IMR-90 (cell line): ENCODE data around the gene TGM5. TPM values are rescaled to one million over a fixed set of nuclear protein-coding genes. Genes with fewer than 3 reads are reported as not detected.

Source experiments
- ATAC-seq: fragments of 200-7000 bp; cut with Tn5 transposase; 2 replicates; pipeline ENCODE4 v1.9.1; 2020; ENCODE audit warnings: low read depth, mild to moderate bottlenecking, moderate library complexity
- BruUV-seq: library from RNA; stranded (reverse); fragments of 400-500 nt; replicated peaks from 2 replicates; lab custom pipeline; 2021; lab: Mats Ljungman, UMichigan
- CTCF ChIA-PET: fragments of 300-600 bp; formaldehyde crosslinking; extraction: SDS; loops from one replicate; lab custom pipeline; 2021; ENCODE audit warnings: antibody characterized with exemption; lab: Yijun Ruan, JAX
- POLR2A ChIA-PET: fragments of 300-600 bp; sonication (Branson Sonifier 250); formaldehyde crosslinking; loops from one replicate; lab custom pipeline; 2022; ENCODE audit warnings: antibody characterized with exemption; ENCODE audit not compliant: unreplicated experiment; lab: Charles Lee
- DNase-seq: peaks from one replicate; pipeline ENCODE4 v3.0.0; 2013
- H2AFZ ChIP-seq: replicated peaks from 2 replicates; pipeline ENCODE3; 2013; ENCODE audit warnings: low read length, mild to moderate bottlenecking; ENCODE audit not compliant: poor library complexity
- H2AK5ac ChIP-seq: 2 replicates; pipeline ENCODE4 v1.6.1; 2013; ENCODE audit warnings: low read depth, low read length, inconsistent platforms
- H2AK9ac ChIP-seq: replicated peaks from 2 replicates; pipeline ENCODE3; 2013; ENCODE audit warnings: mild to moderate bottlenecking, low read depth, low read length, moderate library complexity; ENCODE audit not compliant: poor library complexity
- H2BK120ac ChIP-seq: 2 replicates; pipeline ENCODE4 v1.6.1; 2013; ENCODE audit warnings: low read depth, low read length, inconsistent platforms
- H2BK15ac ChIP-seq: 3 replicates; pipeline ENCODE4 v1.6.1; 2013; ENCODE audit warnings: low read depth, low read length, inconsistent platforms
- H2BK20ac ChIP-seq: 2 replicates; pipeline ENCODE4 v1.6.1; 2013; ENCODE audit warnings: low read depth, mild to moderate bottlenecking, inconsistent platforms, low read length, moderate library complexity
- H2BK5ac ChIP-seq: 2 replicates; pipeline ENCODE4 v1.6.1; 2013; ENCODE audit warnings: mild to moderate bottlenecking, low read depth, low read length, inconsistent platforms; ENCODE audit not compliant: poor library complexity, severe bottlenecking
- H3K14ac ChIP-seq: replicated peaks from 2 replicates; pipeline ENCODE4 v1.6.1; 2013; ENCODE audit warnings: low read depth, low read length, inconsistent platforms
- H3K18ac ChIP-seq: 2 replicates; pipeline ENCODE4 v1.6.1; 2013; ENCODE audit warnings: low read depth, low read length, control low read depth
- H3K23ac ChIP-seq: 2 replicates; pipeline ENCODE4 v1.6.1; 2013; ENCODE audit warnings: low read depth, low read length, inconsistent platforms
- H3K27ac ChIP-seq: 2 replicates; pipeline ENCODE4 v1.5.1; 2013; ENCODE audit warnings: mild to moderate bottlenecking, control low read depth, low read length; ENCODE audit not compliant: insufficient read depth
- H3K27me3 ChIP-seq: 2 replicates; pipeline ENCODE4 v1.6.1; 2013; ENCODE audit warnings: low read length; ENCODE audit not compliant: control insufficient read depth, insufficient read depth
- H3K36me3 ChIP-seq: 2 replicates; pipeline ENCODE4 v1.6.1; 2013; ENCODE audit warnings: low read length, mixed read lengths; ENCODE audit not compliant: control insufficient read depth, insufficient read depth
- H3K4ac ChIP-seq: 2 replicates; pipeline ENCODE4 v1.6.1; 2013; ENCODE audit warnings: low read depth, low read length, inconsistent platforms
- H3K4me1 ChIP-seq: 2 replicates; pipeline ENCODE4 v1.6.1; 2013; ENCODE audit warnings: low read length, mixed read lengths; ENCODE audit not compliant: control insufficient read depth, insufficient read depth
- H3K4me2 ChIP-seq: 2 replicates; pipeline ENCODE4 v1.6.1; 2013; ENCODE audit warnings: low read depth, mild to moderate bottlenecking, control low read depth, low read length, moderate library complexity
- H3K4me3 ChIP-seq: 2 replicates; pipeline ENCODE4 v1.5.1; 2013; ENCODE audit warnings: low read depth, mild to moderate bottlenecking, control low read depth, low read length, moderate library complexity; ENCODE audit not compliant: insufficient read depth
- H3K56ac ChIP-seq: 2 replicates; pipeline ENCODE4 v1.6.1; 2013; ENCODE audit warnings: low read length, inconsistent platforms; ENCODE audit not compliant: insufficient read depth; ENCODE audit errors: extremely low read depth
- H3K79me1 ChIP-seq, 2 experiments: 2 replicates each; pipeline ENCODE4 v1.6.1; 2013; ENCODE audit warnings: low read length in 2 of 2, inconsistent platforms in 1 of 2, low read depth in 1 of 2
- H3K9ac ChIP-seq: 2 replicates; pipeline ENCODE4 v1.6.1; 2013; ENCODE audit warnings: low read depth, low read length, control low read depth
- H3K9me1 ChIP-seq: 2 replicates; pipeline ENCODE4 v1.6.1; 2013; ENCODE audit warnings: low read length, inconsistent platforms; ENCODE audit not compliant: insufficient read depth
- H3K9me3 ChIP-seq: 2 replicates; pipeline ENCODE4 v1.6.1; 2013; ENCODE audit warnings: low read length; ENCODE audit not compliant: control insufficient read depth, insufficient read depth
- H4K20me1 ChIP-seq: 2 replicates; pipeline ENCODE4 v1.6.1; 2013; ENCODE audit warnings: low read length, inconsistent platforms; ENCODE audit not compliant: insufficient read depth
- H4K5ac ChIP-seq: 2 replicates; pipeline ENCODE4 v1.6.1; 2013; ENCODE audit warnings: mild to moderate bottlenecking, low read depth, low read length, control low read depth
- H4K8ac ChIP-seq, 2 experiments: 2 replicates each; pipeline ENCODE4 v1.6.1; 2013; ENCODE audit warnings: low read depth in 2 of 2, low read length in 2 of 2, control low read depth in 1 of 2, inconsistent platforms in 1 of 2
- H4K91ac ChIP-seq: 2 replicates; pipeline ENCODE4 v1.6.1; 2013; ENCODE audit warnings: low read depth, low read length, inconsistent platforms; ENCODE audit not compliant: insufficient read depth
- BHLHE40 ChIP-seq: fragments of 150-350 bp; IDR thresholded peaks from 2 replicates; pipeline ENCODE4 v1.6.1; 2016; ENCODE audit warnings: mild to moderate bottlenecking, low read depth, low read length
- CEBPB ChIP-seq: IDR thresholded peaks from 2 replicates; pipeline ENCODE4 v1.6.1; 2012; ENCODE audit warnings: low read depth, low read length, improper control_type of control experiment
- CHD1 ChIP-seq: IDR thresholded peaks from 2 replicates; pipeline ENCODE4 v1.6.1; 2012; ENCODE audit warnings: low read depth, low read length, improper control_type of control experiment
- FOS ChIP-seq: fragments of 150-350 bp; IDR thresholded peaks from 2 replicates; pipeline ENCODE4 v1.6.1; 2016; ENCODE audit warnings: low read depth, low read length
- MAFK ChIP-seq: IDR thresholded peaks from 2 replicates; pipeline ENCODE4 v1.6.1; 2012; ENCODE audit warnings: low read depth, low read length, improper control_type of control experiment
- MAZ ChIP-seq: IDR thresholded peaks from 2 replicates; pipeline ENCODE4 v1.6.1; 2012; ENCODE audit warnings: low read depth, mild to moderate bottlenecking, low read length, improper control_type of control experiment, moderate library complexity, borderline replicate concordance
- MXI1 ChIP-seq: IDR thresholded peaks from 2 replicates; pipeline ENCODE4 v1.6.1; 2012; ENCODE audit warnings: low read depth, mild to moderate bottlenecking, low read length, moderate library complexity, borderline replicate concordance
- NFE2L2 ChIP-seq: fragments of 150-350 bp; IDR thresholded peaks from 2 replicates; pipeline ENCODE4 v1.6.1; 2016; ENCODE audit warnings: low read depth, mild to moderate bottlenecking, low read length
- RAD21 ChIP-seq: IDR thresholded peaks from 2 replicates; pipeline ENCODE4 v1.6.1; 2012; ENCODE audit warnings: low read length, improper control_type of control experiment
- RCOR1 ChIP-seq: IDR thresholded peaks from 2 replicates; pipeline ENCODE4 v1.6.1; 2012; ENCODE audit warnings: mild to moderate bottlenecking, low read length, improper control_type of control experiment; ENCODE audit not compliant: insufficient replicate concordance
- RFX5 ChIP-seq: IDR thresholded peaks from 2 replicates; pipeline ENCODE4 v1.8.0; 2012; ENCODE audit warnings: low read depth, mild to moderate bottlenecking, low read length, moderate library complexity
- SMC3 ChIP-seq: fragments of 150-350 bp; IDR thresholded peaks from 2 replicates; pipeline ENCODE4 v1.6.1; 2016; ENCODE audit warnings: low read depth, mild to moderate bottlenecking, antibody characterized with exemption, low read length, moderate library complexity
- WGBS, 2 experiments: methylation state at CpG; one replicate each; pipeline versions ENCODE4 v1.1.5 to v1.1.7; 2013; ENCODE audit warnings: missing lambda C conversion rate in 2 of 2; ENCODE audit not compliant: insufficient read length in 1 of 2; ENCODE audit errors: extremely low coverage in 2 of 2; 5-methylcytosine and 5-hydroxymethylcytosine counted together
- dilution Hi-C: fragments of 300-500 bp; cut with HindIII; formaldehyde crosslinking; loops from one replicate; pipeline ENCODE4 v1.14.3; 2018; ENCODE audit warnings: low sequenced_read_pairs; ENCODE audit not compliant: unreplicated experiment
- in situ Hi-C: fragments of 300-500 bp; cut with MboI; formaldehyde crosslinking; loops from 3 replicates; pipeline ENCODE4 v1.14.3; 2019; ENCODE audit warnings: low sequenced_read_pairs, inconsistent platforms, mixed read lengths
- intact Hi-C: fragments of 100-400 bp; cut with micrococcal nuclease; formaldehyde crosslinking; loops from 2 replicates; pipeline ENCODE4 v1.10.0; 2022
- polyA plus RNA-seq, 3 experiments: library from polyadenylated mRNA; depleted of rRNA; stranded (reverse); fragments of >200 nt; gene quantifications; 2 replicates each; pipeline ENCODE4 v1.2.3, GENCODE V29; 2012; ENCODE audit warnings: low replicate concordance in 1 of 3
- total RNA-seq: library from RNA; depleted of rRNA; stranded (reverse); fragments of >200 nt; gene quantifications from 2 replicates; pipeline ENCODE4 v1.2.3, GENCODE V29; 2012

TGM5 gene
- total and polyA plus RNA-seq, 2 of the 4 experiments (the other 2 are of a cell fraction) = not detected

GRCh38 chr15:43274136-43274535 lies 7.4 kb upstream of the TGM5 start (continued):
- no peak for TF ChIP-seq MAFK
- no peak for TF ChIP-seq BHLHE40
- no peak for TF ChIP-seq RAD21
- TF ChIP-seq FOS = no peak

- Histone ChIP-seq H3K27ac (no peak overlapping the region), H3K27me3 (peaks cover 53% of the 10 kb centered on the region), H3K18ac (no peak overlapping the region), H2BK5ac (no peak overlapping the region), H3K4me3 (no peak overlapping the region), H2BK20ac (no peak overlapping the region), H4K5ac (no peak overlapping the region), H3K56ac (no peak overlapping the region), H3K9ac (no peak overlapping the region), H3K4me1 (no peaks in the 10 kb centered on the region), H3K36me3 (no peaks in the 10 kb centered on the region), H4K8ac (no peak overlapping the region), H2AFZ (no peak overlapping the region), H3K4ac (no peak overlapping the region), H3K23ac (no peak overlapping the region), H3K79me1 (no peaks in the 10 kb centered on the region), H2AK5ac (no peak overlapping the region), H2BK15ac (no peak overlapping the region), H3K4me2 (no peak overlapping the region), H3K9me1 (0 out of 2 replicates have a peak, but pooled peaks cover 2% of the 10 kb centered on the region), H4K91ac (no peak overlapping the region), H4K20me1 (no peaks in the 10 kb centered on the region), H2BK120ac (no peak overlapping the region), H3K14ac (no peak overlapping the region), H3K9me3 (peaks cover 2% of the 10 kb centered on the region; the same call in 1 of the 2 replicates), H2AK9ac (no peak overlapping the region)
- dilution Hi-C loops = no loop called here
- CTCF ChIA-PET = no interaction called here
- no peak for TF ChIP-seq SMC3
- TF ChIP-seq RAD21 = no peak
- no peak for TF ChIP-seq MAFK
- no peak for TF ChIP-seq RFX5
- TF ChIP-seq MXI1 = no peak
- TF ChIP-seq MAZ = no peak
- TF ChIP-seq BHLHE40 = no peak
- no peak for TF ChIP-seq CHD1
- no peak for TF ChIP-seq FOS
- TF ChIP-seq NFE2L2 = no peak
- no peak for TF ChIP-seq CEBPB
- TF ChIP-seq RCOR1 = no peak
- ATAC-seq = no peak
- no TSS peak for BruUV-seq
- WGBS, 2 experiments = 29% methylated on average over 1 of the region's 2 CpGs; no CpG with 5 or more reads in 1 of the 2 experiments
- DNase-seq = no peak
- POLR2A ChIA-PET = no interaction called here
- in situ Hi-C loops = no loop called here
- intact Hi-C loops = no loop called here
Observed at GRCh38 chr15:43273243-43273642, 6.5 kb upstream of the TGM5 start.
